K562 (cell line): ENCODE data around the gene PGM3.

ENCODE experiments used
- BRCA1 ChIP-seq, 2 experiments: fragments of 450-650 bp in 1 of 2; sonication (generic) in 1 of 2; formaldehyde crosslinking in 1 of 2; IDR thresholded peaks; 2 replicates each; pipeline versions ENCODE4 v1.5.0 to v1.6.1; 2017 to 2020; ENCODE audit warnings: mild to moderate bottlenecking in 1 of 2, missing genetic modification reagents in 1 of 2
- EZH2 ChIP-seq: IDR thresholded peaks from 2 replicates; pipeline ENCODE4 v1.6.1; 2012; ENCODE audit warnings: low read depth, mild to moderate bottlenecking, inconsistent platforms, low read length, borderline replicate concordance
- HNRNPLL ChIP-seq: fragments of 200-400 bp; formaldehyde crosslinking; IDR thresholded peaks from 2 replicates; pipeline ENCODE4 v1.6.1; 2017; ENCODE audit warnings: low read length, low read depth, mild to moderate bottlenecking; ENCODE audit not compliant: poor library complexity, severe bottlenecking
- POLR2A ChIP-seq: fragments of 450-650 bp; conservative IDR thresholded peaks from 2 replicates; pipeline ENCODE4 v1.6.1; 2016
- PYGO2 ChIP-seq: fragments of 450-650 bp; IDR thresholded peaks from 2 replicates; pipeline ENCODE4 v1.6.1; 2016; ENCODE audit warnings: mild to moderate bottlenecking, missing genetic modification characterization, moderate library complexity, missing compliant biosample characterization
- TGIF2 ChIP-seq: sonication (generic); formaldehyde crosslinking; IDR thresholded peaks from 2 replicates; pipeline ENCODE4 v1.8.1; 2022; ENCODE audit warnings: mild to moderate bottlenecking, missing genetic modification reagents, moderate library complexity
- ZNF124 ChIP-seq: sonication (generic); formaldehyde crosslinking; IDR thresholded peaks from 2 replicates; pipeline ENCODE4 v1.8.1; 2022; ENCODE audit warnings: missing genetic modification reagents
- ZNF785 ChIP-seq: fragments of 250-450 bp; sonication (Bioruptor Pico); IDR thresholded peaks from 2 replicates; pipeline ENCODE4 v1.4.0; 2020; ENCODE audit warnings: mild to moderate bottlenecking

- no peak for TF ChIP-seq ZNF785 (CRISPR knock-in tag)
- TF ChIP-seq EZH2, result no peak
- TF ChIP-seq ZNF124 (CRISPR knock-in tag), result no peak
- TF ChIP-seq HNRNPLL, result no peak
- TF ChIP-seq BRCA1 (IDR thresholded peaks at IDR 0.05), result no peak
- no peak for TF ChIP-seq BRCA1 (CRISPR knock-in tag; IDR thresholded peaks at IDR 0.05)
- TF ChIP-seq POLR2A, result no peak
- no peak for TF ChIP-seq TGIF2
- no peak for TF ChIP-seq PYGO2
Observed at GRCh38 chr6:83192456-83192855, 609 bp downstream of the PGM3 start.
